GM21737 (cell line): ENCODE results near the gene STK10.
"Not testable (repeated sequence)": the region's sequence is repeated elsewhere in the genome, so short reads cannot be mapped to it uniquely, and the experiment has no call there.

Experiments used
- ATAC-seq: cut with Tn5 transposase; IDR thresholded peaks from one replicate; pipeline ENCODE4 v1.9.1; 2021; ENCODE audit warnings: mild to moderate bottlenecking, moderate library complexity; ENCODE audit not compliant: unreplicated experiment

Gene STK10

DNA sequence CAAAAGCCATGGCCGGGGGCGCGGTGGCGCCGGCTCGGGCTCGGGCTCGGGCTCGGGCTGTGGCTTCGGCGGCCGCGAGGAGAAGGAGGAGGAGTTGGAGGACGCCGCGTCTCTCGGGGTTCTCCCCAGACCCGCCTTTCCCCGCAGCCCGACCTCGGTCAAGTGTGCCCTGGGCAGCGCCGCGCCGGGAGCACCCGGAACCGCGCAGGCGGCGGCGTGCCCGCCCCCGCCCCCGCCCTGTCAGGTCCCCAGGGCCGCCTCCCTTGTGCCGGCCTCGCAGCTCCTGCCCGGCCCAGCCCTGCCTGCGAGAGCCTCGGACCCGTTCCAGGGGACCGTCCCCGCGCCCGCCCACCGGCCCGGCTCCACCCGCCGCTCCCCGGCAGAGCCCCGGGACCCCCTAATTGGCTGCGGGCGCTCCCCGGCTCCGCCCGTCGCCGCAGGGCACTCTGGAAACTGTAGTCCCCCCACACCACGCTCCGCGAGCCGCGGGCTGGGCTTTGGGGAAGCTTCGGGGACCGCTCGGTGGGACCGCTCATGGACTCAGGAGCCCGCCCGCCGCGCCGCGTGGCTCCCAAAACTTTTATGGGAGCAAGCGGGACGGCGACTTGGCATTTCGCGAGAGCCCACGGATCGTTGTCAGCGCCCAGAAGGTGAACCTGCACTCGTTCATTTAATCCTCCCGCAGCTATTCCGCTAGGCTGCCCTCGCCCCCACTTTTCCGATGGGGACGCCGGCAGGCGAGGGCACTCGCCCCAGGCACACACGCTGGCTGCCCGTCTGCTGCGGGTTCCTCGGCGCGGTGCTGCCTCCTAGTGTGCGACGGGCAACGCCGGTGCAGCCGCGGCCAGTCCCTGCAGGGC, at the start of gene STK10:
Gene STK10 (minus strand): TSS at position 192 of the 860 bp plus-strand sequence. CDS start 182 bp downstream, at position 10.
- ATAC-seq: peak; percentile 63

DNA sequence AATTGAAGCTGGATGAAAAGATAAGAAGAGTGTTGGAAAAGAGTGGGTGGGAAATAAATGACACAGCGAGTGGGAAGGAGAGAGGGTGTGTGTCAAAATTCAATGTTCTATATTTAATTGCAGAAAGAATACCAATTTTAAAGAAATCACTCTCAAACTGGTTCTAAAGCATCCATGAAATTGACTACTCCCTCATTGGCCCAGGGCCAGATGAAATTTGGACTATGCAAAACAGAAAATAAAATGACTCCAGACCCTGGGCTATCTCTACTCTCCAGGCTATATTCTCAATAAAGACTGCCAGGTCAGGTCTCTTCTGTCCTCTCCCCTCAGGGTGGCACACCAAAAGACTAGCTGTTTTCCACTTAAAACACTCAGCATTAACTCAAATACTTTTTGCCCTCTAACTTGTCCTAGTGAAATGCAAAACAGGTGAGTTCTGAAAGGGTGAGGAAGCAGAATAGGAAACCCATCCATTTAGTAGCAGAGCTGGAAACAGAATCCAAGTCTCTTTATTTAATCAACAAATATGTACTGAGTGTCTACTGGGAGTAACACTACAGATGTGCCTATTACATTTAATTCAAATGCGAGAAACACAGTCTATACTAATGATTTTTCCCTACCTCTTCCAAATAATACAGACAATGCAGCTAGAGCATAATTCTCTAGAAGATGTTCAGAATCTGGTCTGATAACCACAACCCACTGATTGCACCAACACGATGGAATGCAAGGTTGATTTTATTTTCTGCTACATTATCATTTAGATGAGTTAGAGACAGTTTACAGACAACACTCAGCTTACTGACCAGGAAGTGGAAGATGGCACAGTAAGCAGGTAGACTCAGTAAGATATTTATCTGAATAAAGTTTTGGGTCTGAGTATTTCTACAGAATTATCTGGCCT, 48.1 kb upstream of the STK10 start:
- ATAC-seq: no peak

- ATAC-seq: no peak
Measured at GRCh38 chr5:172235132-172235780, 47.2 kb upstream of the STK10 start.

GRCh38 chr5:172234031-172234430, 46.0 kb upstream of the STK10 start:
- no peak for ATAC-seq

- ATAC-seq: no peak
Measured at GRCh38 chr5:172229904-172230303, 41.9 kb upstream of the STK10 start.

GRCh38 chr5:172224996-172225395, 37.0 kb upstream of the STK10 start:
- ATAC-seq: no peak

GRCh38 chr5:172223901-172224873, 36.2 kb upstream of the STK10 start:
- ATAC-seq: peak; percentile 70

DNA sequence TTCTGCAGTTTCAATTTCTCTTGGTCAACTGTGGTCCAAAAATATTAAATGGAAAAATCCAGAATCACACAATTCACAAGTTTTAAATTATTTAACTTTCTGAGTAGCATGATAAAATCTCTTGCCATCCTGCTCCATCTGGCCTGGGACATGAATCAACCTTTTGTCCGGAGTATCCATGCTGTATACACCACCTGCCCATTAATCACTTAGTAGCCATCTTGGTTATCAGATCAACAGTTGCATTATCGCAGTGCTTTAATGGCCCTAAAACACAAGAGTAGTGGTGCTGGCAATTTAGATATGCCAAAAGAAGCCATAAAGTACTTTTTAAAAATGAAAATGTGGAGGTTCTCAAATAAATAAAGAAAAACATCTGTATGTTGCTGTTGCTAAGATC, 31.3 kb upstream of the STK10 start:
- no peak for ATAC-seq

DNA sequence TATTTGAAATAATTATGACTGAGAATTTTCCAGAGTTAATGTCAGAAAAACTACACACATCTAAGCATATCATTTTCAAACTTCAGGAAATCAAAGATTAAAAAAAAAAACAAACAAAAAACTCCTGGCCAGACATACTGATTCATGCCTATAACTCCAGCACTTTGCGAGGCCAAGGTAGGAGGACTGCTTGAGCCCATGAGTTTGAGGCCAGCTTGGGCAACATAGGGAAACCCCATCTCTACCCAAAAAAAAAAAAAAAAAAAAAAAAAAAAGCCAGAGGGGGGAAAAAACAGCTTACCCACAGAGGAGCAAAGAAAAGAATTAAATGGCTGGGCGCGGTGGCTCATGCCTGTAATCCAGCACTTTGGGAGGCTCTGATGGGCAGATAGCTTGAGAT, 28.3 kb upstream of the STK10 start:
- no peak for ATAC-seq

GRCh38 chr5:172213126-172213525, 25.1 kb upstream of the STK10 start:
- no peak for ATAC-seq

GRCh38 chr5:172211676-172212075, 23.7 kb upstream of the STK10 start:
- no peak for ATAC-seq

- no peak for ATAC-seq
Measured at GRCh38 chr5:172209714-172210113, 21.7 kb upstream of the STK10 start.

DNA sequence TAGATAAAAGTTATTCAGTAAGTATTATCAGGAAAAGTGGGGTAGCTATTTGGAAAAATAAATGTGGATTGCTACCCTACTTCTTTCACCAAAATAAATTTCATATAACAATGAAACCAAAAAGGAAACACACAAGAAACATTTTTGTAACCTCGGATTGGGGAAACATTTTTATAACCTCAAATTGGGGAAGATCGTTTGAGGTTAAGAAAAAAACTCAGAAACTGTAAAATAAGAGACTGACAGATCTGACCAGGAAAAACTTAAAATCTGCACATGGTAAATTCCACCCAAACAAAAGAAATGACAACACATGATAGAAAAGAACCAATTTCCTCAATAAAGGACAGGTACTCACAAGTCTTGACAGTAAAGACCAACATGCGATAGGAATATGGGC, 19.5 kb upstream of the STK10 start:
- no peak for ATAC-seq

GRCh38 chr5:172205984-172206383, 18.0 kb upstream of the STK10 start:
- not testable (repeated sequence) for ATAC-seq

- ATAC-seq: no peak
Measured at GRCh38 chr5:172200476-172200875, 12.5 kb upstream of the STK10 start.

GRCh38 chr5:172199446-172199845, 11.4 kb upstream of the STK10 start:
- no peak for ATAC-seq

DNA sequence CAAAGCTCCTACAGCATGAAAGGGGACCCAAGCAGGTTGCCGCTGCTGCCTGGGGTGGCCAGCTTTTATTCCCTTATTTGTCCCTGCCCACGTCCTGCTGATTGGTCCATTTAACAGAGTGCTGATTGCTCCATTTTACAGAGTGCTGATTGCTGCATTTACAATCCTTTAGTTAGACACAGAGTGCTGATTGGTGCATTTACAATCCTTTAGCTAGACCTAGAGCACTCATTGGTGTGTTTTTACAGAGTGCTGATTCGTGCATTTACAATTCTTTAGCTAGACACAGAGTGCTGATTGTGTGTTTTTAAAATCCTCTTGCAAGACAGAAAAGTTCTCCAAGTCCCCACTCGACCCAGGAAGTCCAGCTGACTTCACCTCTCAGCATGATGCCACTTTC, 9.8 kb upstream of the STK10 start:
- not testable (repeated sequence) for ATAC-seq

DNA sequence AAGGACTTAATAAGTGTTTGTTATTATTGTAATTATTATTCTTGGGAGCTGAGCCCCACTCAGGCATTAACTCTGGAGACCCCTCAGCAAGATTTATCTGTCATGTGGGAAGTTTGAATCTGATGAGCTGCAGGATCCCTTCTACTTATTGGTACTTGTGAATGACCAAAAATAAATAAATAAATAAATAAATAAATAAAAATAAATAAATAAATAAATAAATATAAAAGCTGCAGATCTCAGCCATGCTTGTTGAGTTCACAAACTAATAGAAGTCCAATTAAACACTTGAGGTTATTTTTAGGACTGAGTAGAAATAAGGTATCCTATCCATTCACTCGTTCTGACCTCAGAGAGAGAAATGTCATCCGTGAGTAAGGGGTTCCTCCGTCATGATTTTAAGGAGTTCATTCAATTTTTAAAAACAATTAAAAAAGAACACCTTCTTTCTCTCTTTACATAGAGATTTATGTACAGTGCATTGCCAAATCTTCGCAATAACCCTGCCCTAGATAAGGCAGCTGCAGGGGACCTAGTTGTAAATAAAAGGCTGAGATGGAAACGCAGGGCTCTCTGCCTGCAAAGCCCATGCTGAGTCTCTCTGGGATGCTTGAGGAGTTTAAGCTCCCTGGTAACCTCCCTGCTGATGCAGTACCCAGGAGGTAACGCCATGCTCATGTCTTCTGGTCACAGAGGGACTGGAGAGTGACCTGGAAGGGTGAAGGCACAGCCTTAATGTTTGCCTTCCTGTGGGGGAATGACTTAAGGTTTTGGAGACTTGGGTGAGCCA, 7.2 kb upstream of the STK10 start:
- ATAC-seq: no peak

DNA sequence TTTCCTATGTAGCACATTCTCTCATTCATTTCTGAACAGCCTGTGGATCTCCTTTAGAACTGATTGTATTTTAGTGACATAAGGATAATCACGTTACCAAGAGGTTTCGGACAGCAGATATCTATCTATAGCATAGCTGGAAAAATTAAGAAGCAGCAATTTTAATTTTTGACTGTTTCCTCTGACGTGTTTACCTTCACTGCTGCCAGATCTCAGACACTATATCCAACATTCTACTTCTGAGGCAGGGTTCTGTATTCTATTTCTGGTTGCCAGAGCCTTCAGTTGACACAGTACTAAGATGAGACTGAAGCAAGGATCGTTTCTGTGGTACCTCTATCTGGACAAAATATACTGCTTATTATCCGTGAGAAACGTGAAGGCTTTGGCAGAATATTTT, 5.8 kb upstream of the STK10 start, which contains the start of gene EFCAB9:
Gene EFCAB9 (plus strand): TSS at position 301 of the 400 bp plus-strand sequence. CDS start 1 bp downstream, at position 302.
- ATAC-seq: no peak
